HG03558 (cell line): ENCODE measurements around the gene SERPINA1.

Experiments used
- ATAC-seq: cut with Tn5 transposase; IDR thresholded peaks from one replicate; pipeline ENCODE4 v1.9.1; 2021; ENCODE audit warnings: moderate number of reproducible peaks; ENCODE audit not compliant: unreplicated experiment; ENCODE audit errors: extremely low read depth

Gene SERPINA1

GRCh38 chr14:94398536-94398935, 10.1 kb upstream of the SERPINA1 start:
- no peak for ATAC-seq

- ATAC-seq, result no peak
Measured at GRCh38 chr14:94398182-94398479, 9.7 kb upstream of the SERPINA1 start.

DNA sequence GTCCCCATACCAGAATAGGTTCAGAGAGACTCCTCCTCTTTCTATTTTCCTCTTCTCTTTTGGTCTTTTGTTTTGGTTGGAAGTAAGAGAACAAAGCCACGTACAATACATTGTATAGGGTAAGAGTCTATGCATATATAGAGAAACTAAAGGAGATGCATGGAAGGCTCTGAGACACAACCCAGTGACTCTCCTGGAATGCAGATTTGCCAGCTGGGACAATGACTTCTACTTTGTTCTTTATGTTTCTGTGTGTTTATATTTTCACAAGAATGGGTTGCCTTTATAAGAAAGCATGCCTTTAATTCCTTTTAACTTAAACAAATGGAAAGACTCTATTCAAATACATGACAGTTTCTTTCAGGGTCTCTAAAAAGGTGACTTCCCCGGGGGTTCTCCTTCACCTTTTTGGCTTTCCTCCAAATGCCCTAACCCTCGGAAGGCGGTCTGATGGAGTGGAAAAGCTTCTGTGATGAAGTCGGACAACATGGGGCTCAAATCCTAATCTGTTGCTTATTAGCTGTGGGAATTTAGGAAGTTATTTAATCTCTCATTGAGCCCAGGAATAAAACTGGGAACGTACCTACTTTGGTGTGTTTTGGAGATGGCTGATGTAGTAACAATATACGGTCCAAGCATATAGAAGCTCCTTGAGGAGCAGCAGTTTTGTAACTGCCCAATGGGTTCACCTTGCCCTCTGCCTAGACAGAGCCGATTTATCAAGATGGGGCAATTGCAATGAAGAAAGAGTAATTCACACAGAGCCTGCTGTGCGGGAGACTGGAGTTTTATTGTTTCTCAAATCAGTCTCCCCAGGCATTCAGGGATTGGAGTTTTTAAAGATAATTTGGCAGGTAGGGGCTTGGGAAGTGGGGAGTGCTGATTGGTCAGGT, 9.1 kb upstream of the SERPINA1 start:
- ATAC-seq, result no peak

GRCh38 chr14:94396628-94397225, 8.3 kb upstream of the SERPINA1 start:
- ATAC-seq, result no peak

- ATAC-seq, result no peak
Measured at GRCh38 chr14:94395888-94396574, 7.6 kb upstream of the SERPINA1 start.

DNA sequence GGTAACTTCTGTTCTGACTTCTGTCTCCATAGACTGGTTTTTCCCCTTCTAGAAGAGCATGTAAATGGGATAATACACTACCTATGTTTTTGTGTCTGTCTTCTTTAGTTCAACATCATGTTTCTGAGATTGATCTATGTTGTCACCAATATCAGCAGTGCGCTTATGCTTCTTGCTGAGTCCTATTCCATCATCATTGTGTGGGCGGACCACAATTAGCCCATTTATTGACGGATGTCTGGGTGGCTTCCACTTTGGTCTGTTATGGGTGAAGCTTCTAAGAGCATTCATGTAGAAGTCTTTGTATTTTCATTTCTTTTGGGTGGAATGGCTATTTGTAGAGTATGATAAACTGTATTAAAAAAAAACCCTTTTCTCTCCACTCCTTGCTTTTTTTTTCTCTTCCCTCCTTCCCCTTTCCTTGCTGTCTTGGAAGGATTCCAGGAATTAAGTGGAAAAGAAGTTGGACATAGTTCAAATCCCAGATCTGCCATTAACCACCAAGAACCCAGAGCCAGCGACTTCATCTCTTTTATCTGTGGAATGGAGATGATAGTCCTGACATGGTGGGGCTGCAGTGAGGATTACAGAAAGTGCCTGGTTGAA, 7.0 kb upstream of the SERPINA1 start:
- ATAC-seq, result no peak

- ATAC-seq, result no peak
Measured at GRCh38 chr14:94394581-94395207, 6.3 kb upstream of the SERPINA1 start.

DNA sequence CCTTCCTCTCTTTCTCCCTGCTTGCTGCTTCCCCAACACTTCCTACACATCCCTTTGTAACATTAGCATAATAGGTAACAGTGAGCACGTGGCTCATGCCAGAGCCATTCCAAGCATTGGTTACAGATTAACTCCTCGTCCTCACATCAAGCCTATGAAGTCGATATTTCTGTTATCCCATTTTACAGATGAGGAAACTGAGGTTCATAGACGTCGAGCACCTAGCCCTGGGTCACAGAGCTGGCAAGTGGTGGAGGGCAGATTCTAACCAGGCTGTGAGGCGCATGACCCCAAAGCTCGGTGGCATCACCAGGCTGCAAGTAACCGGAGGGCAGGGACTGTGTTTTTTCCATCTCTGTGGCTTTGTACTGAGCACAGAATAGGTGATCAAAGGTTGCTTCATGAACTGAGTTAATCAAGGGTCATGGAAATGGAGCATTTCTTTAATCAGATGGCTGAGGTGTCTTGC, 5.7 kb upstream of the SERPINA1 start:
- ATAC-seq, result no peak

- no peak for ATAC-seq
Measured at GRCh38 chr14:94393474-94393873, 5.1 kb upstream of the SERPINA1 start.

DNA sequence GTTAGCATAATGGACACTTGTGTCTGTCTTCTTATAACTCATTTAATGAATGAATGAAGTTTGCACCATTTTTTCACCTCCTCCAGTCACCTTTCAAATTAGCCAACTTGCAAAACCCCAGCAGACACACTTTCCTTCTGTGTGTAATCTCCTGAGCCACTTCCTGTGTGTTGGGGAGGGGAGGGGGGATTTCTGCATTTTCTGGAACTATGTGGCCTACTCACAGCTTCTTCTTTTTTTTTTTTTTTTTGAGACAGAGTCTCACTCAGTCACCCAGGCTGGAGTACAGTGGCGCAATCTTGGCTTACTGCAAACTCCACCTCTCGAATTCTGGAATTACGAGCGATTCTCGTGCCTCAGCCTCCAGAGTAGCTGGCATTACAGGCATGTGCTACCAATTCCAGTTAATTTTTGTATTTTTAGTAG, 4.1 kb upstream of the SERPINA1 start:
- no peak for ATAC-seq

DNA sequence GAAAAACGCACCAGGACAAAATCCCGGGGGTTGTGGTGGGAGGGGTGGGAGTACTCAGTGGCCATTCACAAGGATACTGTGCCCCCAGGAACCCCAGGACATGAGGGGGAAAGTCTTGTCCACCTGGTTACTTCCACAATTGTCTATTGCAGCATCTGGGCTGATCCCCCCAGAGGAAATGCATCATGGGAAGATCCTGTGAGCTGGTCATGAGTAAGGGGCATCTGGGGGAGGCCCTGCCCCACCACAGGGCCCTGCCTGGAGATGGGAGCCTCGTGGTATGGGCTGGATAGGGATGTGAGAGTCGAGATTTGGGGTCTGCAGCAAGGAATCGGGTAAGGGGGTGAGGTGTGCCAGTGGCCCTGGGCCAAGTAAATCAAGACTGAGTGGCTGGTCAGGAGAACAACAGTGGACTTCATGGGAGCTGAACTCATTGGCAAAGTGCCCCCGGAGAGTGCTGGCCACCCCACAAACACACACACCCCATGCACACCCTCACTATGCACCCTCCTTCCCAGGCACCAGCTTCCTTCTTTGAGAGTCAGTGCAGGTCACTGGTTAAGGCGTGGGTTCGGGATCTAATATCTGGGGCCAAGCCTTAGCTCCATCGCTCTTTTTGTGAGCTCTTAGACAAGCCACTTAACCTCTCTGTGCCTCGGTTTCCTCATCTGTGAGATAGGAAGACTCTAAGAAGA, 3.0 kb upstream of the SERPINA1 start:
- ATAC-seq, result no peak

GRCh38 chr14:94390372-94391086, 2.1 kb upstream of the SERPINA1 start:
- ATAC-seq, result no peak

GRCh38 chr14:94389731-94390371, 1.4 kb upstream of the SERPINA1 start:
- ATAC-seq, result no peak

GRCh38 chr14:94389104-94389469, 685 bp upstream of the SERPINA1 start:
- ATAC-seq, result no peak

DNA sequence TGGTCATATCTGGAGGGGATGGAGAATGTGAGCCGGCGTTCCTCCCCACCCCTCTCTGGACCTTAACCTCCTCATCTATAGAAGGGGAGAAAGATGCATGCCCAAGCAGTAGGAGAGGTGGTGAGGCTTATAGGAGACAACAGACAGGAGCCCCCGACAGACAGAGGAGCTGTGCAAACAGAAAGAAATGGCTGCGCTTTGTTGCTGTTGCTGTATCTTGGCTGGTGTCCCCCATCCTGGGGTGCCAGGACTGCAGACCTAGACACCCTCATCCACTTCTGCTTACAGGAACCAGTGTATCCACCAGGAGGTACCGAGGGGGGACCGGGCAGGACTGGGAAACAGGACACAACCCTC, 397 bp downstream of the SERPINA1 start:
- no peak for ATAC-seq

DNA sequence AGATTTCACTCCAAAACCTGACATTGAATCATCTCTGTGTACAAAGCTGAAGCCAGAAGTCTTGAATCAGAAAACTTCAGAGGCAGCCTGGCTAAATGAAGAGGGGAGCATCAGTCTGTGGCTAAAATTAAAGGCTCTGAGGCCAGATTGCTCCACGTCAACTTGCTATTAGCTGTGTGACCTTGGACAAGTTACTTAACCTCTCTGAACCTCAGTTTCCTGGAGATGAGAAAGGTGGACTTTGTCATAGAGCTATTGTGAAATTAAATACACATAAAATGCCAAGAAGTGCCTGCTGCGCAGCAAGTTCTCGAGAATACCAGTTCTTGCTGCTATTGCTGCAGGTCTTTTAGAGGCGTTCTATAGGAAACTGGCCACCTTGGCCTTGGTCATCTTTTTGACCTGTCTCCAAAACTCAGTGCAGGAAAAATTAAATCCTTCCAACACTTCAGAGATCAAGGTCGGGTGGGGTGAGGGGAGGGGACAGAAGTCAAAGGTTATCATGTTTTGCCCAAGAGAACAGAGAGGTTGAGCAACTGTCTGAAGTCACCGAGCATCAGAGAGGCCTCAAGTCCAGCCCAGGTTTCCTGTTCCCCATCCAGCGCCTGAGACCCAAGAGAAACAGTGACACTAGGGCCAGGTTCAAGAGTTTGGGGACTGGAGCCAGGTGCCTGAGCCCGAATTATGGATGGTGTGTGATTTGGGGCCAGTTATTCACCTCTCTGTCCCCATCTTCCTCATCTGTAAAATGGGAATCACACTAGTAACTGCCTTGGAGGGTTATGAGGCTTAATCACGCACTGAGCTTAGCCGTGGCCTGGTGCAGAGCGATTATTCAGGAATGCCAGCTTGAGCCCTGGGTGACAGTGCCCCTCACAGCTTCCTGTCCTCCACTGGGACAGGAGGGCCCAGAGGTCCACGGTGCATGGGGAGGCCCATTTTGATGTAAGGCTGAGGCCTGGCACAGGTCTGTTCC, 1.1 kb downstream of the SERPINA1 start:
- no peak for ATAC-seq

- ATAC-seq, result no peak
Measured at GRCh38 chr14:94386085-94387031, 2.0 kb downstream of the SERPINA1 start.
